Measurements from ENCODE around the gene LRP4.

LRP4 gene

GRCh38 chr11:46890665-46891064, 27.7 kb downstream of the LRP4 start:
- no peak overlapping the region for H3K27ac ChIP-seq
- no peak for TF ChIP-seq CTCF (conservative IDR thresholded peaks at IDR 0.05)

- TF ChIP-seq CTCF (conservative IDR thresholded peaks at IDR 0.05), result peak; percentile 92
Observed at GRCh38 chr11:46889689-46890475, 28.5 kb downstream of the LRP4 start.

GRCh38 chr11:46889251-46889650, 29.1 kb downstream of the LRP4 start:
- no peak overlapping the region for H3K27ac ChIP-seq
- TF ChIP-seq CTCF (conservative IDR thresholded peaks at IDR 0.05), result no peak

More at GRCh38 chr11:46889689-46890475, 28.5 kb downstream of the LRP4 start:
- H3K27ac ChIP-seq, result no peak overlapping the region

- H3K27ac ChIP-seq, result no peak overlapping the region
- no peak for TF ChIP-seq CTCF (conservative IDR thresholded peaks at IDR 0.05)
Observed at GRCh38 chr11:46888636-46889035, 29.7 kb downstream of the LRP4 start.

GRCh38 chr11:46886211-46886610, 32.1 kb downstream of the LRP4 start:
- TF ChIP-seq CTCF (conservative IDR thresholded peaks at IDR 0.05), result no peak
- no peak overlapping the region for H3K27ac ChIP-seq

GRCh38 chr11:46879056-46879585, 39.2 kb downstream of the LRP4 start:
- TF ChIP-seq CTCF (conservative IDR thresholded peaks at IDR 0.05), result no peak
- no peak overlapping the region for H3K27ac ChIP-seq

- no peak for TF ChIP-seq CTCF (conservative IDR thresholded peaks at IDR 0.05)
- H3K27ac ChIP-seq, result no peak overlapping the region
Observed at GRCh38 chr11:46877580-46877979, 40.8 kb downstream of the LRP4 start.
